MM.1S (cell line): ENCODE results near the gene GSG1L.

ENCODE experiments used
- CTCF ChIP-seq: fragments of 300-600 bp; sonication (generic); IDR thresholded peaks from 2 replicates; pipeline ENCODE4 v1.5.1; 2016; ENCODE audit warnings: antibody characterized with exemption, low read length, mixed read lengths
- EZH2 ChIP-seq: fragments of 300-600 bp; sonication (generic); optimal IDR thresholded peaks from 2 replicates; pipeline ENCODE3; 2017; ENCODE audit warnings: low read depth, mild to moderate bottlenecking, antibody characterized with exemption, low read length, mixed read lengths

GRCh38 chr16:28104404-28104803, 40.9 kb upstream of the GSG1L start:
- TF ChIP-seq CTCF: no peak
- TF ChIP-seq EZH2: no peak
